GM18519 (cell line): ENCODE measurements around the gene RETN.

Experiments used
- ATAC-seq: cut with Tn5 transposase; IDR thresholded peaks from one replicate; pipeline ENCODE4 v1.9.1; 2021; ENCODE audit warnings: mild to moderate bottlenecking, moderate library complexity; ENCODE audit not compliant: unreplicated experiment, low FRiP score

RETN gene

DNA sequence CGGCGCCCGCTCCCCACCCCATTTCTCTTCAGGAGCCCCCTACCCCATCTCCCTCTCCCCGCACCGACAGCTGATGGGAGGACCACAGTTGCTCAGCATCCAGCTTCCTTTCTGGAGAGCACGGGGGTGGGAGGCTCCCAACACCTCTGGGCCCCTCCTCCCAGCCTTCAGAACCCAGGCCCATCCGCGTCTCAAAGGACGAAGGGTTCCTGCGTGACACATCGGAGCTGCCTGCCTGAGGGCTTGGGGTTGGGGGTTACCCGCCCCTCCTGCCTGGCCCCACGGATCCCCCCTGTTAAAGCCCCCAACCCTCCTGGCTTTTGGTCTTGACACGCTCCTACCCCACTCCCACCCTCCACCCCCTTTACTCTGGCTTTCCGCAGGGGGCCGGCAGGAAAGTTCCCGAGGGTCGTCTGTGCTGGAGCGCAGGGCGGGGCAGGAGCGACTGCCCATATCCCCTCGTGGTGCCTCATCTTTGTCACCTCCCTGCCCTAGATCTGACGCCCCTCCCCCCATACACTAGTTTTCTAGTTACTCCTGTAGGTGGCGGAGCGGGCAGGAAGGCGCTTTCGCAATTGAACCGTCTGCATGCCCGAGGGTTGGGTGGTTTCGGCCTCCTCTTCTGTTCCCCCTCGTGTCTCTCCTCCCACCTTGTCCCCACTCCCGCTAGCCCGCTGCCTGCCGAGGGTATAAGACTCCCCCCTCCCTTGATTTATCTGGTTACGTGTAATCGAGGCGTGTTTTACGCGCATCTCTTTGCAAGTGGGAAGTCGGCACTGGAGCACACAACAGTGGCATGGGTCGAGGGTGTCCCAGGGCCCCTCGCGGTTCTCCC, 12.7 kb downstream of the RETN start:
- no peak for ATAC-seq

DNA sequence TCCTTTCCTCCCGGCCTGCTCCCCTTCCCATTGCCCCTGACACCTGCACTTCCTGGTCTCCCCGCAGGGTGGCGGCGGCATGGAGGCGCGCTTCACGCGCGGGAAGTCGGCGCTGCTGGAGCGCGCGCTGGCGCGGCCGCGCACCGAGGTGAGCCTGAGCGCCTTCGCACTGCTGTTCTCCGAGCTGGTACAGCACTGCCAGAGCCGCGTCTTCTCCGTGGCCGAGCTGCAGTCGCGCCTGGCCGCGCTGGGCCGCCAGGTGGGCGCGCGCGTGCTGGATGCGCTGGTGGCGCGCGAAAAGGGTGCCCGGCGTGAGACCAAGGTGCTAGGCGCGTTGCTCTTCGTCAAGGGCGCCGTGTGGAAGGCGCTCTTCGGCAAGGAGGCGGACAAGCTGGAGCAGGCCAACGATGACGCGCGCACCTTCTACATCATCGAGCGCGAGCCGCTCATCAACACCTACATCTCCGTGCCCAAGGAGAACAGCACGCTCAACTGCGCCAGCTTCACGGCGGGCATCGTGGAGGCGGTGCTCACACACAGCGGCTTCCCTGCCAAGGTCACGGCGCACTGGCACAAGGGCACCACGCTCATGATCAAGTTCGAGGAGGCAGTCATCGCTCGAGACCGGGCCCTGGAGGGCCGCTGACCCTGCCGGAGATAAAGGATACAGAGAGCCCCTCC, 13.5 kb downstream of the RETN start:
- ATAC-seq, result no peak

DNA sequence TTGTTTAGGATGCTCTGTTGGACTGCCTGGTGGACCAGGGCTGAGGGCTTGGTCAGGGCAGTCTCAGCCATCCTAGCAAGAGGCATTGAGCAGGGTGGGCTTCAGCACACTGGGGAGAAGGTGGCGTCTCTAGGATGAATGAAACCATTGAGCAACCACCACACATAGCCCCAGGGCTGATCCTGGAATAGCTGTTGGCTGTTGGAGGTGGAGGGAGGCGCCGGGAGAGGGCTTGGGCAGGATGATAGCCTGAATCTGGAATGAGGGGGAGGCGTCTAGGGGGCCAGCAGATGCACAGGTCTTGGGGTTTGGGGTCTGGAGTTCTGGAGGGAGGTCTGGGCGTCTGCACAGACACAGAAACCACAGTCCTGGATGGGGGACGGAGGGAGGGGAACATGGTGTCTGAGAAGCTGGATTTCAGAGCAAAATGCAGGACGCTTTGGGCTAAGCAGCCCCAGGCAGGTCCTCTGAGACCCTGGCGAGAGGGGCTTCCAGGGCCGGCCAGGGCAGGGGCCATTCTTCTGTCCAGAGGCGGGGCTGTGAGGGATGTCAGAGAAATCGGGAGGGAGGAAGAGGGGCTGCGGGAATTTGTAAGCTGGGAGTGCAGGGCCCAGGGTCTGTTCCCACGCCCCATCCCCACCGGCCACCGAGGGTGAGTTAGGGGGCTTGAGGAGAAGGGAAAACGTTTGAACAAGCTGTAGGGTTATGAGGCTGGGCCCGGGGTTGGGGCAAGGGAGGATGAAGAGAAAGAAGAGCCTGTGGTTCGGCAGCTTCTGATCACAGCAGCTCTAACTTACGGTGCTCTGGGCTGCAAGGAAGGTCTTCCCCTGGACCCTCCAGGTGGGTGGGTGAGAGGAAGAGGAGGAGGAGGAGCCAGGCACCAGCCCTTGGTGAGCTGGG, 16.9 kb downstream of the RETN start:
- ATAC-seq, result no peak

DNA sequence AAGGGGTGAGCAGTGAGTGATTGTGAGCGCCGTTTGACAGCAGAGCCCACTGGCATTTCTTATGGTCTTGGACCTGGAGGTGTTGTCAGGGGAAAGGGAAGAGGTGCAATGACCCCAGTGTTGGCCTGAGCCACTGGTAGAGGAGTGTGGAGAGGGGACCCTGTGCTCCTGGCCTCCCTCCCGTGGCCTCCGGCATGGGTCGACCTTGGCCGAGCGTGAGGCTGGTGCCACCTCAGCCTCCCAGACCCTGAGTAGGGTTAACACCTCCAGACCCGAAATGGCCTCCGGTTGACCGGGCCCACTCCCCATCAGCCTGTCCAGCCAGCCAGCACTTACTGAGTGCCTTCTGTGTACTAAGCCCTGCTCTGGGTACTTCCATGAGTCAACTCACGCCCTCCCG, 18.3 kb downstream of the RETN start:
- no peak for ATAC-seq

DNA sequence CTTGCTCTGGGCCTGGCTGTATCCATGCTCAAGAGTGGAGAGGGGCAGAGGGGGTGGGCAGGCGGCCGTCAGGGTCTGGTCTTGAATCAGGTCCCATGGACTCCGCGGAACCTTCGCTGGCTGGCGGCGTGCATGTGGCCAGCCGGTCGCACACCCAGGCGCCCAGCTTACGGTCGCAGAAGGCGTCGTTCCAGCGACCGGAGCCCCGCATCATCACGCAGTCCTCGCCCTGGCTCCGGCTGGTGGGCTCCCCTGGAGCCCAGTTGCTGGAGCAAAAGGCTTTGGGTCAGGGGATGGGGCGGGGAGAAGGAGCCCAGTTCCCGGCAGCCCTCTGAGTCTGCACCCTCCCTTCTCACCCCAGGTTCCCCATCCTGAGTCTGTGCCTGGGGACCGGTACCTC, 20.3 kb downstream of the RETN start:
- ATAC-seq, result no peak

DNA sequence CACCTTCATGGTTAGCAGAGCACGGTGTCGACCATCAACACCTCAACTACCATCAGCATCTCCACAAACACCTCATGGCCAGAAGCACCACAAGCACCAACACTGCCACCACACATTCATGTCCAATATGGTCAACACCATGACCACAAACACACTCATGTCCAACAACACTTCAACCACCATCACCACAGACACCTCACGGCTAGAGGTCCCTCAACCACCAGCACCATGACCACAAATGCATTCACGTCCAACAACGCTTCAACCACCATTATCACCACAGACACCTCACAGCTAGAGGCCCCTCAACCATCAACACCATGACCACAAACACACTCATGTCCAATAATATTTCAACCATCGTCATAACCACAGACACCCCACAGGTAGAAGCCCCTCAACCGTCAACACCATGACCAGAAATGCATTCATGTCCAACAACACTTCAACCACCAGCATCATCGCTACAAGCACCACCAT, 22.0 kb downstream of the RETN start:
- no peak for ATAC-seq

DNA sequence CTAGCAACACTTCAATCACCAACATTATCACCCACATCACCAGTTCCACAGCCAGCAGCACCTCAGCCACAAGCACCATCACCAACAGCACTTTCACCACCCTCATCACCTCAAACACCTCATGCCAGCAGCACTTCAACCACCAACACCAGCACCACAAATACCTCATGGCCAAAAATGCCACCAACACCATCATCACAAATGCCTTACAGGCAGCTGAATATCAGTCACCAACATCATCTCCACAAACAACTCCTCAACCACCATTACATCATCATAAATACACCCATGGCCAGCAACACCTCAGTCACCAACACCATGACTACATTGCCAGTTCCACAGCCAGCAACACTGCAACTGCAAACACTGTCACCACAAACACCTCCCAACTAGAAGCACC, 22.6 kb downstream of the RETN start:
- no peak for ATAC-seq

DNA sequence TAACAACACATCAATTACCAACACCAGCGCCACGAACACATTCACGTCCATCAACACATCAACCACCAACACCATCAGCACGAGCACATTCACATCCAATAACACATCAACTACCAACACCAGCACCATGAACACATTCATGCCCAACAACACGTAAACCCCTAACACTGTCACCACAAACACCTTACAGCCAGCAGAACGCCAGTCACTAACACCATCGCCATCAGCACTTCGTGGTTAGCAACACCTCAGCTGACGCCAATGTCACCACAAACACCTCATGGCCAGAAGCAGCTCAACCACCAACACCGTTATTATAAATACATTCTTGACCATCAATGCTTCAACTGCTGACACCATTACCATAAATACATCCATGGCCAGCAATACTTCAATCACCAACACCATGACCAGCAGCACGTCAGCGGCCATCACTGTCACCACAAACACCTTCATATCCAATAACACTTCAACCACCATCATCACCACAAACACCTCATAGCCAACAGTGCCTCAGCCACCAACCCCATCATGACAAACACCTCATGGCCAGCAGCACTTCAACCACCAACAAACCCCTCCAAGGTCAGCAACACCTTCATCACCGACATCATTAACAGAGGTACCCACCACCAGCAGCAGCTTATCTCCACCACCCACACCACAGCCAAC, 23.7 kb downstream of the RETN start:
- ATAC-seq, result no peak

DNA sequence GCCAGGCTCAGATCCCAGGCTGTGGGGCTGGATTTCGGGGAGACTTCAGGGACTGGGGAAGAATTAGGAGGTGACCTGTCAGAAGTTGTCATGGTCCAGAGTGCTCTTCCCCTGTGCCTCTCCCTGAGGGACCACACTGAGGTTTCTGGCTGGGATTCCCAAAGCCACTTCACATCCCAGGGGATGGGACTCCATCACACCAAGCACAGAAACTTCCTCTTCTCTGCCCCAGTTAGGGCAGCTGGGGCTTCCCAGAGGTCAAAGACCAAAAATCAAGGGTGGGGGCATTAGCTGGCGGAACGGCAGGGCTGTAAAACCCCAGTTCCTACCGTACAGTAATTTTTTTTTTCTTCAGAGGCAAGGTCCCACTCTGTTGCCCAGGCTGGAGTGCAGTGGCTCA, 25.6 kb downstream of the RETN start:
- no peak for ATAC-seq

DNA sequence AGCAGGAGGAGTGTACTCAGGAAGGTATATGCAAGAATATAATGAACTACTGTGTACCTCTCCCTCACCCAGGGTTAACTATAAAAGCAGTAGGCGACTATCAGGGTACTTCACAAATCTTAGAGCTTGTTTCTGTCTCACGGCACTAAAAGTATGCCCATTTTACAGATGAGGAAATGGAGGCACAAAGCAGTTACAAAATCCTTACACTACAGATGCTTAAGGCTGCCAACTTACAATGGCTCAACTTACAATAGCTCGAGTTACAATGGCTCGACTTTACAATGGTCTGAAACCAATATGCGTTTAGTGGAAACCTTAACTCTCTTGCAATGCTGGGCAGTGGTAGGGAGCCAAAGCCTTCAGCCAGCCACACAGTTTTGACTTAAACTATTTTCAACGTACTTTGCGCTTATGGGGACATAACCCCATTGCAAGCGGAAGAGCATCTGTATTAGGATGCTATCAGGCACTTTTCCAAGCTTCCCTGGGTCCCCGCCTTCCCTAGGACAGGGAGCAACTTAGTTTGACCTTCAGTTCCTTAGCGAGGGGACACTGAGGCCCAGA, 29.0 kb downstream of the RETN start:
- no peak for ATAC-seq

DNA sequence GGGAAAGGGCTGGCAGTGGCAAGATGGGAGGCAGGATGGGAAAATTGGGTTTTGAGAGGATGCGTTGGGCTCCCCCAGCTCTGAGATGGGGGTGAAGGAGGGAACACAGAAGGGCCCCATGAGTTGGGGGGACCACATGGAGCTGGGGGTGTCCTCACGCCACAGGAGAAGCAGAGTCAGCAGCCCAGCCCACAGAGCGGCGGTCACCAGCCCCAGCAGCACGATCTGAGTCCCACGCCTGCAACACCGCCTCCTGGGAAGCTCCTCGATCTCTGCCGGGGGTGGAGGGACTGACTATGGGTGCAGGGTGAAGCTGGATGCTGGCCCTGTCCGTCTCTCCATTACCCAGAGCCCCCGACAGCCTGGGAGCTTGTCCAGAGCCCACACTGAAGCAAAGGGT, 29.7 kb downstream of the RETN start:
- no peak for ATAC-seq

DNA sequence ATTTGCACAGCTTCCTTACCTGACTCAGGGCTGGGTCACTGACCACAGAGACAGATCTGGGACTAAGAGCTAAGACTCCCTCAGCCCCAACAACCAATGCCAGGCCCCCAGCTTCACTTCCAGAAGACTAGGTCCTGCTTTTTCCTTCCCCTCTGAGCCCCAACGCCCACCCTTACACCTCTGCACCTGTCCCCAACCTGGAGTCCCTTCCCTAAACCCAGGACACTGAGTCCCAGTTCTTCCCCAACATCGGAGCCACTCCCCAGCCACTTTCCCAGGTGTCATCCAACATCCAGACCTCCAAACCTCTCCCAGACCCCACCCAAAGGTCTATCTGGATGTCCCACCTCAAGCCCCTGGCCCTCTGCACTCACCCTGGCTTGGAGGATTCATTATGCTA, 30.2 kb downstream of the RETN start:
- no peak for ATAC-seq

DNA sequence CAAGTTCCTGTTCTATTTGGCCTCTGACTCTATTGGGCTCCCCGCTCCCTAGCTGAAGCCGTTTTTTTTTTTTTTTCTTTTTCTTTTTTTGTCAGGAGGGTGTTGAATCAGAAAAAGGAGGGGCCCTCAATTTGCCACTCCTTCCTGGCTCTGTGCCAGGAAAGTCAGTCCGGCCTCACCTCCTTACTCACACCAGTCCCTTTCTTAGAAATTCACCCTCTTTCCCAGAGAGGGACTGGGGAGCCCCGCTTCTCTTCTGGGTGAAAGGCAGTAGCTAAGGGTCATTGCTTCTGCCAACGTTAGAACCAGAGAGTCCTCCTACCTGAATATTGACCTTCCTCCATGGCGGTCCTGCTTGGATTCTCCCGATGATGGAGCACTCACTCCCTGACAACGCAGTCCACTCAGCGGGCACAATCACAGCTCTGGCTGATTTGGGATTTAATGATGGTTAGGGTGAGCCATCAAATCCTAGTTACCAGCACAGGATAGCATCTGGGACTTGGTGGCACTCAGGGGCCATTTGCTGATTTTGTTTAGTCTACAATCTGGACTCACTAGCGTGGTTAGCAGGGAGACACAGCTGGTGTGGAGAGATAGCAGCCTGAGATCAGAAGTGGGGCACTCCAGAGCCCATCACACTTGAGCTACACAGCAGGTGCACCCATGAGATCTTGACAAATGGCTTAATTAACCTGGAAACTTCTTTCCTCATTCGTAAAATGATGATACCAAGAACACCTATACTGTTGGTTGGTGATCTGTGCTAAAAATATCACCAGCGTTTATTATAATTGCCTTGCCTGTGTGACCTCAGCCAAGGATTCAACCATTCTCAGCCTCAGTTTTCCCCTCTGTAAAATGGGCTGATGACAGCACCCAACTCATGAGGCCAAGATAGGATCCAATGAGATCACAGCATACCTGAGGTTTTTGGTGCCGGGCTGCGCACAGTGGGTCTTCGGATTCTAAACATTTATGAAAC, 30.9 kb downstream of the RETN start:
- no peak for ATAC-seq

DNA sequence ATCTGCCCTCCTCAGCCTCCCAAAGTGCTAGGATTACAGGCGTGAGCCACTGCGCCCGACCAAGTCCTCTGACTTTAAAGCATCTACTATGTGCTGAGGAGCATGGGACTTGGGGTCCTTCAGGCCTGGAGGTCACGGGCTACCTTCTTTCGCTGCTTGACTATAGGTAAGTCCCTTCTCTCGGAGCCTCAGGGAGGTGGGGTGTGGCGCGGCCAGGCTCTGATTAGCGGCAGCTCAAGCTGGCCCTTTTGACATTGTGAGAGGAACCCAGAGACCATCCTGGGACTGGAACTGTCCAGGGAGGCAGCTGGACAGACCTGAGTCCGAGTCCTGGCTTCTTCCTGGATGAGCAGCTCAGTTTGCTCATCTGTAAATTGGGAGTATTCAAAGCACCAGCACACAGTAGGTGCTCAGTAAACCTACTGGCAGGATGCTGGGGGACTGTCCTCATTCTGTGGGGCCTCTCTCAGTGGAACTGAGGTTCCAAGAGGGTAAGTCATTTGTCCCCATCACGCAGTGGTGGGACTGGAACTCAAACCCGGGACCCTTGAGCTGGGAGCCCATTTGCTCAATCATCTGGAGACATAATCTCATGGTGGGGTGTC, 32.3 kb downstream of the RETN start:
- no peak for ATAC-seq

DNA sequence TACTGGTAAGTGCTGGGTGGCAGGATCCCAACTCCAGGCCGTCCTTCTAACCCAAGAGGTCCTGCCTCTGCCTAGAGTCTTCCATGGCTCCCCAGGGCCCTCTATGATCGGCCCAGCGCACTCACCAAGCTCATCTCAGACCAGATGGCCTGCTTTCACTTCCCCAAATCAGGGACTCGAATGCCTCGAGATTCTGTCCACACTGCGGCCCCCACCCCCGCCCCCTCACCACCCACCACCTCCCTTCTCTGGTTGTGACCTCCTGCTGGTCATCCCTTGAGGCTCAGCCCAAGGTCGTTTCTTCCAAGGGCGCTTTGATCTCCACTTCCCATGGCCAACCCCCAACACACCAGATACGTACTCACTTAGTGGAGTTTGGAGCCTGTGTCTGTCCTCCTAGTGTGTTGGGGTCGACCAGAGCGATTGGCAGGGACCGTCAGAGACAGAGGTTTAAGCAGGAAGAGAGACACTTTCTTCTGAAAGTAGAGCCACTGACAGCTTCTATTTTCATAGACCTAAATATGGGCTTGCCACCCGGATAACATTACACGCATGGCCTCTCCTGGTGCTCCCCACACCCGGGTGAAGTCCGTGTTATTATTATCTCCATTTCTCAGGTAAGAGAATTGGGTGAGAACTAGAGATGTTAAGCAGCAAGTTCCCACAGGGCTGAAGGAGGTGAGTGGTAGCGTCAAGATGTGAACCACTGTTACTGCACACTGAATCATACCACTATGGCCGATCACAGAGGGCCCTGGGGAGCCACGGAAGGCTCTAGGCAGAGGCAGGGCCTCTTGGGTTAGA, 33.0 kb downstream of the RETN start, which contains the start of gene FCER2:
TSS of gene FCER2 (minus strand) at position 478 of the 804 bp plus-strand sequence. CDS start 2,371 bp downstream, outside the sequence.
- ATAC-seq, result peak; percentile 43

DNA sequence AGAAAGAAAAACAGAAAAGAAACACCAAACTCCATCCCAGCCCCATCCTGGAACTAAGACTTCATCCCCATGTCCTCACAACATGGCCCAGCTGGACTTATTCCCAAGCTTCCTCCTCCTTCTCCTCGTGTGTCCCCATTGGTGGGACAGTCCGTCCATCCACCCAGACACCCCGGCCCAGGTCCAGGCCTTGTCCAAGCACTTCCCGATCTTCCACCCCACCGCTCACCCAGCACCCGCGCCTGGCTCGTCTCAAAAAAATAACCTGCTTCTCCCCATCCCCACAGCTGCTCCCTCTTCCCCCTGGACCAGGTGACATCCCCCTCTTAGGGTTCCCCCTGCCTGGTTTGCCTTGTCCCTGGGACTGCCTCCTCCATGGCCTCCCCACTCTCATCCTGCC, 34.5 kb downstream of the RETN start:
- no peak for ATAC-seq

DNA sequence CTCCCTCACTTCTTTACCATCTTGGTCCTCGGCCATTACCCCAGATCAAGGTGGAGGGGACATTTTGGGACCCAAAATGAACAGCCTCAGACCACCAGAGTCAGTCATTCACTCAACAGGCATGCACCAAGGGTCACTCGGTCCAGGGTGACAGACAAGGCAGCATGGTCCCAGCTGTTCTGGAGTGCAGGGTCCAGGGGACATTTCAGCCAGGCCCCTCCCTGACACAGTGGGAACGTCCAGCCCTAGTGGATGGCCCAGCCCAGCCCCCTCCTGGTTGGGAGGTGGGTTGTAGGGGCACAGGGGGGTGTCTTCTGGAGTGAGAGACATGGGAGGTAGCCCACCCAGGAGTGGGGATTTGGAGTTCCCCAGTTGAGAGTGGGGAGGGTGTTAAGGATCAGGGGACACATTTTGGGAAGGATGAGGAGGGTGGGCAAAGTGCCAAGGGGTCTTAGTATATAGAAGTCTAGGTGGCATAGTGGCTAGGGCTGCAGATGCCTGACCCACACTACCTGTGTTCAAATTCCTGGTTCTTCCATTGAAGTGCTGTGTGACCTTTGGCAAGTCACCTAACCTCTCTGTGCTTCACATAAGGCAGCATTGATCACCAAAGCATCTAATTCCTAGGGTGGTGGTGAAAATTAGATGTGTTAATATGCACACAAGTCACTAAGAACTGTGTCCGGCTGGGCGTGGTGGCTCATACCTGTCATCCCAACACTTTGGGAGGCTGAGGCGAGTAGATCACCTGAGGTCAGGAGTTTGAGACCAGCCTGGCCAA, 35.6 kb downstream of the RETN start:
- ATAC-seq, result no peak
